Hepatocyte (in vitro differentiated cells): ENCODE results near the gene MFRP. TPM values are rescaled to one million over a fixed set of nuclear protein-coding genes. Genes with fewer than 3 reads are reported as not detected.

ENCODE experiments used
- DNase-seq: peaks from one replicate; pipeline ENCODE4 v3.0.0-alpha.2; 2016; ENCODE audit warnings: low spot score
- H2AFZ ChIP-seq: fragments of 200-600 bp; sonication (generic); 2 replicates; pipeline ENCODE4 v1.6.0; 2016; ENCODE audit warnings: antibody characterized with exemption, mild to moderate bottlenecking
- H3K27ac ChIP-seq: fragments of 200-600 bp; sonication (generic); 2 replicates; pipeline ENCODE4 v1.5.1; 2016; ENCODE audit warnings: mild to moderate bottlenecking
- H3K27me3 ChIP-seq: fragments of 200-600 bp; sonication (generic); 2 replicates; pipeline ENCODE4 v1.6.1; 2016
- H3K36me3 ChIP-seq: fragments of 200-600 bp; sonication (generic); replicated peaks from 2 replicates; pipeline ENCODE4 v1.5.1; 2016; ENCODE audit warnings: low read depth; ENCODE audit not compliant: insufficient read depth
- H3K4me1 ChIP-seq: fragments of 200-600 bp; sonication (generic); 2 replicates; pipeline ENCODE4 v1.5.1; 2016; ENCODE audit warnings: mild to moderate bottlenecking, moderate library complexity; ENCODE audit not compliant: insufficient read depth
- H3K4me2 ChIP-seq: fragments of 200-600 bp; sonication (generic); 2 replicates; pipeline ENCODE4 v1.6.0; 2016
- H3K4me3 ChIP-seq: fragments of 200-600 bp; sonication (generic); 2 replicates; pipeline ENCODE4 v1.5.1; 2016; ENCODE audit warnings: mild to moderate bottlenecking
- H3K79me2 ChIP-seq: fragments of 200-600 bp; sonication (generic); 2 replicates; pipeline ENCODE4 v1.6.0; 2017; ENCODE audit warnings: mild to moderate bottlenecking
- H3K9me2 ChIP-seq: fragments of 200-600 bp; sonication (generic); replicated peaks from 2 replicates; pipeline ENCODE4 v1.6.0; 2017; ENCODE audit warnings: mild to moderate bottlenecking; ENCODE audit not compliant: insufficient read depth
- H3K9me3 ChIP-seq: fragments of 200-600 bp; sonication (generic); 2 replicates; pipeline ENCODE4 v1.5.1; 2016; ENCODE audit warnings: low read depth, mild to moderate bottlenecking
- H4K20me1 ChIP-seq: fragments of 200-600 bp; sonication (generic); 2 replicates; pipeline ENCODE4 v1.6.0; 2016; ENCODE audit warnings: mild to moderate bottlenecking; ENCODE audit not compliant: insufficient read depth, poor library complexity, severe bottlenecking
- CTCF ChIP-seq: fragments of 200-600 bp; sonication (generic); IDR thresholded peaks from 2 replicates; pipeline ENCODE4 v1.5.1; 2016; ENCODE audit warnings: antibody characterized with exemption, mild to moderate bottlenecking; ENCODE audit not compliant: poor library complexity
- EZH2 ChIP-seq: fragments of 200-600 bp; sonication (generic); IDR thresholded peaks from 2 replicates; pipeline ENCODE4 v1.6.1; 2016; ENCODE audit warnings: antibody characterized with exemption, mild to moderate bottlenecking, borderline replicate concordance
- EZH2phosphoT487 ChIP-seq: fragments of 200-600 bp; sonication (generic); IDR thresholded peaks from one replicate; pipeline ENCODE4 v1.6.1; 2018; ENCODE audit warnings: antibody characterized with exemption, mild to moderate bottlenecking, low read depth, moderate library complexity; ENCODE audit not compliant: unreplicated experiment, severe bottlenecking
- WGBS: methylation state at CpG from one replicate; pipeline ENCODE4 v1.1.6; 2016; ENCODE audit warnings: low lambda C conversion rate; ENCODE audit errors: missing lambda C conversion rate; 5-methylcytosine and 5-hydroxymethylcytosine counted together
- polyA plus RNA-seq: library from polyadenylated mRNA; unstranded; fragments of >200 nt; fragmentation: Nextera tagmentation; extraction: Ambion mirVana; gene quantifications from 2 replicates; pipeline ENCODE4 v1.2.1, GENCODE V29; 2016
- total RNA-seq: library from RNA; depleted of rRNA; stranded (reverse); fragments of >200 nt; gene quantifications from 2 replicates; pipeline ENCODE4 v1.2.3, GENCODE V29; 2014

MFRP gene
- total and polyA plus RNA-seq, 2 experiments from 2014 or later, result not detected

- no peaks in the 10 kb centered on the region for H3K9me3 ChIP-seq
- no peaks in the 10 kb centered on the region for H3K4me1 ChIP-seq
- no peak overlapping the region for H3K27ac ChIP-seq
- no peak for DNase-seq
- no peaks in the 10 kb centered on the region for H3K79me2 ChIP-seq
- H3K36me3 ChIP-seq, result no peaks in the 10 kb centered on the region
- H4K20me1 ChIP-seq, result no peaks in the 10 kb centered on the region
- H3K9me2 ChIP-seq, result no peaks in the 10 kb centered on the region
- H3K27me3 ChIP-seq, result peaks cover 13% of the 10 kb centered on the region
- no peak overlapping the region for H3K4me2 ChIP-seq
- 86% methylated on average over 2 of the region's 2 CpGs for WGBS
- no peak for TF ChIP-seq EZH2phosphoT487
- TF ChIP-seq CTCF, result no peak
- TF ChIP-seq EZH2, result no peak
- H2AFZ ChIP-seq, result no peak overlapping the region
- H3K4me3 ChIP-seq, result no peak overlapping the region
Observed at GRCh38 chr11:119347242-119347641, 737 bp upstream of the MFRP start.

GRCh38 chr11:119345685-119346084, 820 bp downstream of the MFRP start:
- no peaks in the 10 kb centered on the region for H3K9me3 ChIP-seq
- TF ChIP-seq EZH2phosphoT487 (no peak), EZH2 (no peak), CTCF (no peak)
- H2AFZ ChIP-seq, result no peak overlapping the region
- 82% methylated on average over 12 of the region's 12 CpGs for WGBS
- H3K9me2 ChIP-seq, result no peaks in the 10 kb centered on the region
- H4K20me1 ChIP-seq, result no peaks in the 10 kb centered on the region
- no peak overlapping the region for H3K4me3 ChIP-seq
- no peaks in the 10 kb centered on the region for H3K4me1 ChIP-seq
- no peak overlapping the region for H3K27ac ChIP-seq
- no peak for DNase-seq
- peaks cover 21% of the 10 kb centered on the region for H3K27me3 ChIP-seq
- H3K4me2 ChIP-seq, result no peak overlapping the region
- no peaks in the 10 kb centered on the region for H3K36me3 ChIP-seq
- no peaks in the 10 kb centered on the region for H3K79me2 ChIP-seq

GRCh38 chr11:119344291-119345010, 2.1 kb downstream of the MFRP start:
- peaks cover 11% of the 10 kb centered on the region for H3K4me1 ChIP-seq
- DNase-seq, result no peak
- no peaks in the 10 kb centered on the region for H3K36me3 ChIP-seq
- no peak overlapping the region for H3K4me3 ChIP-seq
- no peak for TF ChIP-seq EZH2
- no peak for TF ChIP-seq EZH2phosphoT487
- no peak for TF ChIP-seq CTCF
- H3K79me2 ChIP-seq, result no peaks in the 10 kb centered on the region
- WGBS, result 93% methylated on average over 14 of the region's 14 CpGs
- no peaks in the 10 kb centered on the region for H3K9me3 ChIP-seq
- peaks cover 24% of the 10 kb centered on the region for H3K27me3 ChIP-seq
- no peaks in the 10 kb centered on the region for H3K9me2 ChIP-seq
- no peak overlapping the region for H3K4me2 ChIP-seq
- no peak overlapping the region for H3K27ac ChIP-seq
- H2AFZ ChIP-seq, result no peak overlapping the region
- no peaks in the 10 kb centered on the region for H4K20me1 ChIP-seq

- Histone ChIP-seq H3K27me3 (peaks cover 29% of the 10 kb centered on the region), H3K36me3 (no peaks in the 10 kb centered on the region), H3K4me3 (no peak overlapping the region), H3K27ac (no peak overlapping the region), H3K9me3 (no peaks in the 10 kb centered on the region), H4K20me1 (no peaks in the 10 kb centered on the region), H3K79me2 (no peaks in the 10 kb centered on the region), H2AFZ (no peak overlapping the region), H3K4me2 (no peak overlapping the region), H3K9me2 (no peaks in the 10 kb centered on the region), H3K4me1 (peaks cover 13% of the 10 kb centered on the region)
- TF ChIP-seq EZH2phosphoT487 (no peak), CTCF (no peak), EZH2 (no peak)
- no peak for DNase-seq
- 89% methylated on average over 7 of the region's 7 CpGs for WGBS
Observed at GRCh38 chr11:119343726-119344125, 2.8 kb downstream of the MFRP start.
